K562 (cell line): Measurements from ENCODE around the gene PALM3. TPM values are rescaled to one million over a fixed set of nuclear protein-coding genes. Genes with fewer than 3 reads are reported as not detected.

ENCODE experiments used
- ATF6 ChIP-seq: sonication (generic); formaldehyde crosslinking; IDR thresholded peaks from 2 replicates; pipeline ENCODE4 v1.4.0; 2020; ENCODE audit warnings: mild to moderate bottlenecking, missing genetic modification reagents
- BRF2 ChIP-seq: IDR thresholded peaks from 3 replicates; pipeline ENCODE4 v1.6.1; 2011; ENCODE audit warnings: borderline replicate concordance, mild to moderate bottlenecking; ENCODE audit not compliant: insufficient read length, insufficient read depth
- CTCFL ChIP-seq: IDR thresholded peaks from 2 replicates; pipeline ENCODE4 v1.6.1; 2011; ENCODE audit warnings: borderline replicate concordance, low read depth, mild to moderate bottlenecking, moderate library complexity, low read length; ENCODE audit not compliant: insufficient read depth, poor library complexity, severe bottlenecking
- HMG20B ChIP-seq: fragments of 250-450 bp; sonication (Bioruptor Pico); IDR thresholded peaks from 2 replicates; pipeline ENCODE4 v1.5.0; 2021; ENCODE audit warnings: mild to moderate bottlenecking
- KAT7 ChIP-seq: sonication (generic); formaldehyde crosslinking; IDR thresholded peaks from 2 replicates; pipeline ENCODE4 v1.8.0; 2022; ENCODE audit warnings: missing genetic modification reagents, mild to moderate bottlenecking, borderline replicate concordance
- KDM4B ChIP-seq, 2 experiments: fragments of 450-650 bp in 1 of 2; sonication (generic) in 1 of 2; IDR thresholded peaks; 2 replicates each; pipeline ENCODE4 v1.6.1; 2016 to 2017; ENCODE audit warnings: borderline replicate concordance in 2 of 2, antibody characterized with exemption in 1 of 2, low read depth in 1 of 2, mild to moderate bottlenecking in 1 of 2
- NFXL1 ChIP-seq: fragments of 450-650 bp; formaldehyde crosslinking; IDR thresholded peaks from 2 replicates; pipeline ENCODE4 v1.4.0; 2021; ENCODE audit warnings: mild to moderate bottlenecking
- SAP30 ChIP-seq: fragments of 200-600 bp; sonication (generic); IDR thresholded peaks from 2 replicates; pipeline ENCODE4 v1.6.1; 2012; ENCODE audit warnings: borderline replicate concordance, low read depth, mild to moderate bottlenecking, moderate library complexity, low read length, control low read depth, inconsistent platforms; ENCODE audit not compliant: insufficient read depth, poor library complexity, severe bottlenecking
- SRSF1 ChIP-seq: fragments of 200-400 bp; formaldehyde crosslinking; IDR thresholded peaks from 2 replicates; pipeline ENCODE4 v1.6.1; 2017; ENCODE audit warnings: mild to moderate bottlenecking, low read depth, low read length, moderate library complexity
- ZBTB11 ChIP-seq, 3 experiments: fragments of 200-800 bp in 1 of 3; fragments of 250-450 bp in 1 of 3; fragments of 450-650 bp in 1 of 3; sonication (Bioruptor Pico) in 1 of 3; sonication (Bioruptor generic) in 1 of 3; formaldehyde crosslinking in 1 of 3; IDR thresholded peaks; 2 replicates each; pipeline versions ENCODE4 v1.6.1 to v1.8.0; 2016 to 2022; ENCODE audit warnings: mild to moderate bottlenecking in 2 of 3, missing genetic modification characterization in 2 of 3, missing compliant biosample characterization in 1 of 3, moderate library complexity in 1 of 3
- ZNF217 ChIP-seq: sonication (generic); formaldehyde crosslinking; IDR thresholded peaks from 2 replicates; pipeline ENCODE4 v1.8.0; 2022; ENCODE audit warnings: mild to moderate bottlenecking, missing genetic modification reagents
- ZNF354B ChIP-seq: fragments of 250-450 bp; sonication (Bioruptor Pico); IDR thresholded peaks from 2 replicates; pipeline ENCODE4 v1.4.0; 2020
- ZNF436 ChIP-seq: fragments of 250-450, 450-650 bp; sonication (Bioruptor Pico); formaldehyde crosslinking; IDR thresholded peaks from 2 replicates; pipeline ENCODE4 v1.7.0; 2020; ENCODE audit warnings: mild to moderate bottlenecking
- polyA plus RNA-seq, 8 experiments: library from polyadenylated mRNA; depleted of rRNA in 4 of 8; stranded (reverse) in 5 of 8; unstranded in 3 of 8; fragments of >200 nt; fragmentation: Nextera tagmentation in 2 of 8; fragmentation: Illumina TruSeq in 1 of 8; extraction: Ambion mirVana in 2 of 8; extraction: Trizol in 1 of 8; gene quantifications; 2 replicates each; pipeline versions ENCODE4 v1.2.1 to v1.2.3, GENCODE V29; 2011 to 2014; ENCODE audit warnings: inconsistent platforms in 1 of 8, missing spikeins in 1 of 8
- total RNA-seq, 7 experiments: library from RNA; depleted of rRNA in 6 of 7; stranded (reverse); fragments of >200 nt in 6 of 7; fragmentation: Illumina TruSeq in 2 of 7; extraction: Trizol in 2 of 7; gene quantifications; 2 replicates each; pipeline versions ENCODE4 v1.2.1 to v1.2.3, GENCODE V29; 2011 to 2021; ENCODE audit warnings: low replicate concordance in 1 of 7

PALM3 gene
- total and polyA plus RNA-seq, 9 of the 15 experiments (the other 6 are each of a cell fraction or from before 2014, with no cell fraction given), result 0.07 to 9.3 (median 3.3) TPM

- TF ChIP-seq ZBTB11 (CRISPR knock-in tag; IDR thresholded peaks at IDR 0.05) (peak; percentile 30 to 98 (median 69); a peak in 5 of 6 replicates), KDM4B (IDR thresholded peaks at IDR 0.05; ENCODE audit: borderline replicate concordance in 2 of 2, low read depth in 1 of 2) (no peak; a peak in 1 of 4 replicates), KAT7 (CRISPR knock-in tag) (no peak), CTCFL (no peak), NFXL1 (CRISPR knock-in tag) (no peak), ZNF354B (CRISPR knock-in tag) (no peak), BRF2 (no peak), HMG20B (no peak), SRSF1 (no peak), ATF6 (CRISPR knock-in tag) (no peak), SAP30 (no peak), ZNF436 (CRISPR knock-in tag) (no peak), ZNF217 (CRISPR knock-in tag) (no peak)
Measured at GRCh38 chr19:14080887-14081796, 19.3 kb upstream of the PALM3 start (continued).
